Activated CD4-positive, CD25-positive, alpha-beta regulatory T cell treated with anti-CD3 and anti-CD28 coated beads, Interleukin-2, amount 50 U/mL, for 24 hours (primary cell): ENCODE data around the gene GABPA.

Experiments
- ATAC-seq, 2 donors: fragments of 150-1000 bp; cut with Tn5 transposase; one replicate each; pipeline ENCODE4 v1.10.0; 2021; ENCODE audit warnings: mild to moderate bottlenecking in 1 of 2, moderate library complexity in 1 of 2

The GABPA gene

DNA sequence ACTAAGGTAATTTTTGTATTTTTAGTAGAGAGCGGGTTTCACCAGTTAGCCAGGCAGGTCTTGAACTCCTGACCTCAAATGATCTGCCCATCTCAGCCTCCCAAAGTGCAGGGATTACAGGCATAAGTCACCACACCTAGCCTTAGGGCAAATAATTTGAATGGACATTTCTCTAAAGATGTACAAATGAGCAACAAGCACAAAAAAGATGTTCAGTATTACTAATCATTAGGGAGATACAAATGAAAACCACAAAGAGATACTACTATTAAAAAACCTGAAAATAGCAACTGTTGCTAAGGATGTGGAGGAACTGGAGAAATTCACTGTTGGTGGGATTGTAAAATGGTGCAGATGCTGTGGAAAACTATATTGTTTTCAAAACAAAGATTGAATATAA is 79.1 kb downstream of the GABPA start:
- ATAC-seq: no peak

DNA sequence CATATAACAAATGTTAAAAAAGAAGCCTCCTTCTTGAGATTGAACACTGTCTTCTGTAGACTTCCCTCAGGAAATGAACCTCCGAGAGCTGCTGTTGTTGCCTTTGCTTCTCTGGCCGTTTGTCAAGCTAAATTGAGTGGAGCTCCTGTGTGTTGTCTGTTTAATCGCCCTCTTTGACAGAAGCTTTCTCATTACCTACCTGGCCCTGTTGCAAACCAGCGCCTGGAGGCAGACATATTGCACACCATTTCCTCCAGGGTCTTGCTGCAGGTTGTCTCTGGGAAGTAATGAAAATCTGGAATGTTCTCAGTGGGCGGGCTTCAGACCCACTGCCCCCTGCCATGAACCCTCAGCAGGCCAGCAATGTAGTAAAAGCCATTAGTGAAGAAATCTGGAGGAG is 83.3 kb downstream of the GABPA start:
- ATAC-seq: no peak

DNA sequence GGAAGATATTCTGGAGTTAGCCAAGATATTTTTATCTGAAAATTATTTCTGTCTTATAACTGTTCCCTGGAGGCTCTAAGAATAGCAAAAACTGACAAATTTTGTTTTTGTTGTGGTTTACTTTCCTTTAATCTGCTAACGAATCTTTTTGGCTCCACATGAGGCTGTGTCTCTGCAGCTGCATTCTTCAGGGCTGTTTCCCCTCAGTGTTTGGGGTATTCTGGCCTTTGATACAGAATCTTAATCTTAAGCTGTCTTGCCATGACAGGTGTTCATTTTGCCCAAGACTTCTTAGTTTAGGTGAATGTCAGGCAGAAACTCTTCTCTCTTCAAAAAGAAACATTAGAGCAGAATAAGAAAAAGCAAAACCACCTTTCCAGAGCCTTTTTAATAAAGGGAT is 83.8 kb downstream of the GABPA start:
- ATAC-seq: no peak
